Activated CD8-positive, alpha-beta T cell treated with anti-CD3 and anti-CD28 coated beads, Interleukin-2, amount 10 ng/mL, durations not matched to agents 7 days and 5 days (primary cell): ENCODE measurements around the gene ZDHHC3. TPM values are rescaled to one million over a fixed set of nuclear protein-coding genes. Genes with fewer than 3 reads are reported as not detected.
"Not testable (repeated sequence)": the region's sequence is repeated elsewhere in the genome, so short reads cannot be mapped to it uniquely, and the experiment has no call there.

Experiments used
- ATAC-seq: fragments of 150-1000 bp; cut with Tn5 transposase; one replicate; pipeline ENCODE4 v1.10.0; 2021; ENCODE audit warnings: moderate library complexity
- CTCF ChIA-PET: fragments of 350-600 bp; sonication (Branson Sonifier 250); formaldehyde crosslinking; loops from one replicate; lab custom pipeline; 2021; ENCODE audit warnings: antibody characterized with exemption; lab: Charles Lee
- POLR2A ChIA-PET: fragments of 350-600 bp; sonication (Branson Sonifier 250); formaldehyde crosslinking; loops from one replicate; lab custom pipeline; 2021; ENCODE audit warnings: antibody characterized with exemption; lab: Charles Lee
- DNase-seq: peaks from one replicate; pipeline ENCODE4 v3.0.0-alpha.2; 2020
- H3K27ac Mint-ChIP-seq: one replicate; pipeline ENCODE4 v1.8.0; 2021; ENCODE audit warnings: mild to moderate bottlenecking, mixed read lengths
- H3K27me3 Mint-ChIP-seq: one replicate; pipeline ENCODE4 v1.8.0; 2021; ENCODE audit warnings: low read depth, mixed read lengths
- H3K36me3 Mint-ChIP-seq: one replicate; pipeline ENCODE4 v1.8.0; 2021; ENCODE audit warnings: low read depth, mixed read lengths
- H3K4me1 Mint-ChIP-seq: one replicate; pipeline ENCODE4 v1.8.0; 2021; ENCODE audit warnings: low read depth, mixed read lengths
- H3K4me3 Mint-ChIP-seq: one replicate; pipeline ENCODE4 v1.8.0; 2021; ENCODE audit warnings: mild to moderate bottlenecking, mixed read lengths
- H3K9me3 Mint-ChIP-seq: one replicate; pipeline ENCODE4 v1.8.0; 2022; ENCODE audit warnings: mixed read lengths; ENCODE audit not compliant: insufficient read depth
- total RNA-seq, 2 experiments: library from RNA; stranded (reverse); gene quantifications; one replicate each; pipeline ENCODE4 v1.2.3, GENCODE V29; 2021

The ZDHHC3 gene
- total RNA-seq, 2 experiments from 2014 or later, result 62.3 to 71.3 TPM

DNA sequence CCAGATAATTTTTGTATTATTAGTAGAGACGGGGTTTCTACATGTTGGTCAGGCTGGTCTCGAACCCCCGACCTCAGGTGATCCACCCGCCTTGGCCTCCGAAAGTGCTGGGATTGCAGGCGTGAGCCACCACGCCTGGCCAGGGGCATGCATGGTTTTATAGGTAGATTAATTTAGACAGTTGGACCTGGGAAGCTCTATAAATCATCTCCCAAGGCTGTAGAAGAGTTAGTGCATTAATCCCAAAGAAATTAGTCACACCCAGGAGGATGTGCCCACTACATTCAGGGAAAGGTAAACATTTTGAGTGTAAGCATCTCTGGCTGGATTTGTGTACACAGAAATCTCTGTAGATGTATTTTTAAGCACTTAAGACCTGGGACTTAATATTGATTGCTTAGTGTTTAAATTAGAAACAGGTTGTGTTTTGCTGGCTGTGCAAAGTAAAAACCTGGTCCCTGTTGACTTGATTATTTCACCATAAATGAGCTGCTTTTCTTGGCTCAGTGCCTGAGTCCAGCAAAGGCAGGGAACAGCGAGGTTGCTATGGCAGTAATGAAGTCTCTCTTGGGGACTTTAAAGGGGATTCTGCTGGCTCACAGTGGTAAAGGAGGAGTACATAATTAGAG, 19.3 kb upstream of the ZDHHC3 start:
- ChIA-PET POLR2A (no interaction called here), CTCF (interaction anchor here (1.1 to 8.7 kb wide), 3 partner anchors 10 to 23 kb away, joined by 3 to 52 read pairs (median 4); no protein-coding TSS in a partner anchor)
- Mint-ChIP-seq H3K4me1 (peaks cover 43% of the 10 kb centered on the region), H3K36me3 (peaks cover 75% of the 10 kb centered on the region), H3K9me3 (no peaks in the 10 kb centered on the region), H3K27ac (no peak overlapping the region), H3K27me3 (no peaks in the 10 kb centered on the region), H3K4me3 (no peak overlapping the region)
- ATAC-seq, result no peak
- no peak for DNase-seq

DNA sequence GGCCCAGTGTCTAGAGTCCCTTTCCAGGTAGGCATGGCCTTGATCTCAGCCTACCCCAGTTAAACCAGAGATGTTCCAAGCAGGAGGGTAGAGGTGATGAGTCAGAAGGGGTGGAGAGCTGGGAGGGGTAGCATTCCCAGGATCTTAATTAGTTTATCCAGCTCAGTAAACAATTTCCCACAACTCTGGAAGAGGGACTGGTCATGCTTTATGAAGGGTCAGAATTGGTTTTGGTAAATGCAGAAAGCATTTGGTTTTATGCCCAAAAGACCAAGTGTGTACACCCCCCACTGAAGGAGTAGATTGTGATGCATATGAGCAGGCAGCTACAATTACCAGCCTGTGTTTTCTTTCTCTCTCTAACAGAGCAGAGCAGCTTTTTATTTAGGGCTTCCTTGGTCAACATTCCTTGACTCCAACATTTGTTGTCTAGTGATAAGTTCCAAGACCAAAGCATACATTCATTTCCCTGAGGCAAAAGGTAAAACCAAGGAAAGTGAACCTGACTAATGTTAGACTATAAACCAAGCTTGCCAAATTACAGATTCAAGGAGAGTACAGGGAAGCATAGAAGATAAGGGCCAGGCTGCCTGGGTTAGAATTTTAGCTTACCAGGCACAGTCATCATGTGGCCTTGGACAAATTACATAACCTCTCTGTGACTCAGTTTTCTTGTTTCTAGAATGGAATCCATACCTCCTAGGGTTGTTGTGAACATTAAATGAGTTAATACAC, 17.7 kb upstream of the ZDHHC3 start:
- peaks cover 49% of the 10 kb centered on the region for H3K4me1 Mint-ChIP-seq
- H3K36me3 Mint-ChIP-seq, result peaks cover 66% of the 10 kb centered on the region
- no peak for DNase-seq
- H3K27me3 Mint-ChIP-seq, result no peaks in the 10 kb centered on the region
- peak overlapping the region; percentile 48 for H3K27ac Mint-ChIP-seq
- ChIA-PET CTCF (interaction anchor here (1.0 to 8.7 kb wide), 11 partner anchors 8 to 666 kb away, joined by 3 to 52 read pairs (median 6); partner anchors contain the start of genes EXOSC7 and ZDHHC3), POLR2A (interaction anchor here (0.6 to 0.7 kb wide), 2 partner anchors 277 to 887 kb away, joined by 3 to 4 read pairs; no protein-coding TSS in a partner anchor)
- ATAC-seq, result no peak
- H3K4me3 Mint-ChIP-seq, result no peak overlapping the region
- H3K9me3 Mint-ChIP-seq, result no peaks in the 10 kb centered on the region

DNA sequence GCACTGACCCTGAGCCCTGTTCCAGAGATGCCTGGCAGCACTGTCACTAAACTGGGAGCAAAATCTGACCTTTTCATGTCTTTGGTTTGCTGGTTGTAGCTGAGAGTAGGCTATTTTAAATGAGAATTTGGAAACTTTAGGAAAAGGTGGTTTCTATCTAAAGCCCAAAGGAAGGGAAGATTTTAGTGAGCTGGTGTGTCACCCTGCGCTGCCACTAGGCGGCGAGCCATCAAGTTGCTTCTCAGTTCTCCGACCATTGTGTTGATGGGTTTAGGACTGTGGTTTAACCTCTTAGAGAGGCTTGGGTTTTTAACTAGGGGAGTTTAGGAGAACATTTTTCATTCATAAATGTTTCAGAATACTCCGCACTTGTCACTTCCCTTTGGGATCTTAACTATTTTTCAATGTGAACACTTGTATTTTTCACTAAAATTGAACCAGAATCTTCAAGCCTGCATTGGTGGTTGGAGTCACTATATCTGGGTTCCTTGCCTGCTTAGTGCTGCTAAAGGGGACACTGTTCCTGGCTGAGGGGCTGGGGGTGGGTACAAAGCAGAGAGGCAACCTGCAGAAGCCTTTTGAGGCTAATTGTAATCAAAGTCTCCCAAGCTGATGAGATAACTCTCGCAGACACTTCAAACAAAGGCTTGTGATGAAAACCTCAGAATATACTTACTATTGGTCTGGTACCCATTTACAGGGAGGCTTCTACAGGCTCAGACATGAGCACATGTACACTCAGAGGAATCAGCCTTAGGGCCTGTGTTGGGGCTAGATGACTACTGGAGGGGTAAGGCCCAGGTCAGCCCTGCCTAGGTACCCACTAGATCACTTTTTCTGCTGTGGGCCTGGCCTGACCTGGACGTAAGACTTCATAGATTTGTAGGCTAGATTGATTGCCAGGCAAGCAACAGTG, 16.8 kb upstream of the ZDHHC3 start:
- ATAC-seq (no peak), DNase-seq (no peak)
- H3K27me3 Mint-ChIP-seq, result no peaks in the 10 kb centered on the region
- peak overlapping the region; percentile 48 for H3K27ac Mint-ChIP-seq
- H3K4me3 Mint-ChIP-seq, result no peak overlapping the region
- peaks cover 62% of the 10 kb centered on the region for H3K36me3 Mint-ChIP-seq
- peaks cover 52% of the 10 kb centered on the region for H3K4me1 Mint-ChIP-seq
- POLR2A ChIA-PET, result no interaction called here
- CTCF ChIA-PET, result interaction anchor here (0.6 to 8.7 kb wide), 15 partner anchors 8 to 218 kb away, joined by 3 to 52 read pairs (median 5); partner anchors contain the start of genes EXOSC7 and ZDHHC3
- no peaks in the 10 kb centered on the region for H3K9me3 Mint-ChIP-seq

DNA sequence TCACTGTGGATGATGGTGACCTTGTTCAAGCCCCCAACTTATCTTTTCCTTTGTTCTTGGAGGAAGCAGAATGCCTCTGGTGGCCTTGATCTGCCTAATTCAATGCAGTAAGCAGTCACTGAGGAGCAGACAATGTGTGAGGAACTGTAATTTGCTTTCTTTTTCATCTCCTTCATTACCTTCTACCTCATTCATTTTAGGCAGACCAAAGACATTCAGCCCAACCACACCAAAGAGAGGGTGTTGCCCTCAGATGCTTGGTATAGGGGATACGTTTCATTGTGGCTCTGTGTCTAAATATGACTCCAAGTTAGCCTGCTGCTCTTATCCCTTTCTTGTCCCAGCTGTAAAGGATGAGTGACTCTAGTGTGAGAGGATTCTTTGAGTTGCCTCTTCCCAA, 15.4 kb upstream of the ZDHHC3 start:
- H3K27me3 Mint-ChIP-seq, result no peaks in the 10 kb centered on the region
- no peak overlapping the region for H3K4me3 Mint-ChIP-seq
- H3K9me3 Mint-ChIP-seq, result no peaks in the 10 kb centered on the region
- ChIA-PET CTCF (interaction anchor here (0.9 to 8.7 kb wide), 8 partner anchors 6 to 44 kb away, joined by 3 to 52 read pairs (median 7); partner anchors contain the start of genes EXOSC7 and ZDHHC3), POLR2A (no interaction called here)
- DNase-seq, result peak; percentile 51
- H3K27ac Mint-ChIP-seq, result peak overlapping the region; percentile 80
- peaks cover 52% of the 10 kb centered on the region for H3K4me1 Mint-ChIP-seq
- peaks cover 52% of the 10 kb centered on the region for H3K36me3 Mint-ChIP-seq
- peak; percentile 56 for ATAC-seq

DNA sequence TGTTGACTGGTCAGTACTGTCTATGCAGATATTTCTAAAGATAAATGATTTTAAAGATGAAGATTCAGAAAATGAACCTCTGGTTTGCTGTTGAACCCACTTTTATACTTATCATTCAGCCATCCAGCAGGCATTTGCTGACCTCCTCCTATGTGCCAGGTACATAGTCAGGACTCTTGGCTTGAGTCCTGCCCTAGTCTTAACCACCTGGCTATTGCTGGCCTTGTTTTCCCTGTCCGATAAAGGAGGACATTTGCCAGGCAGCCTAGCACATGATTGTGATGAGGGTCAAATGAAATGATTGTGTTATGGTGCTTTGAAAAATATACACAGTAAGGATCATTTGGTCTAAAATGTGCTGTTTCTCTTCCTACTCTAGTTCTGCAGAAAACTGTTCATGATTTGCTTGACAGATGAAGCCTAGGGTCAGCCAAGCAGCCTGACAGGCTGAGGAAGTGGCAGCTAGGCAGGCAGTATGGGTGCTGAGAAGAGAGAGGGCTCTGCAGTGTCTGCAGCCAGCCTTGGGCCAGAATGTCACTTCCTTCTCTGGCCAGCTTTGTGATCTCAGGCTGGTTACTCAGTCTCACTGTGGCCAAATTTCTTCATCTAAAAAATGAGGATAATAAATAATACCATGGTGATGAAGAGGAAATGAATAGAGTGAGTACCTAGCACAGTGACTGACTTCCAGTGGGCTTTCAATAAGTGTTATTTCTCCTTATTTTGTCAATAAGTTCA, 13.8 kb upstream of the ZDHHC3 start:
- ChIA-PET CTCF (interaction anchor here (1.1 to 4.7 kb wide), 4 partner anchors 12 to 52 kb away, joined by 3 to 38 read pairs (median 7); partner anchors contain the start of genes EXOSC7 and ZDHHC3), POLR2A (no interaction called here)
- Mint-ChIP-seq H3K4me1 (peaks cover 52% of the 10 kb centered on the region), H3K27me3 (no peaks in the 10 kb centered on the region), H3K36me3 (peaks cover 52% of the 10 kb centered on the region), H3K4me3 (no peak overlapping the region), H3K27ac (no peak overlapping the region), H3K9me3 (no peaks in the 10 kb centered on the region)
- no peak for DNase-seq
- no peak for ATAC-seq

DNA sequence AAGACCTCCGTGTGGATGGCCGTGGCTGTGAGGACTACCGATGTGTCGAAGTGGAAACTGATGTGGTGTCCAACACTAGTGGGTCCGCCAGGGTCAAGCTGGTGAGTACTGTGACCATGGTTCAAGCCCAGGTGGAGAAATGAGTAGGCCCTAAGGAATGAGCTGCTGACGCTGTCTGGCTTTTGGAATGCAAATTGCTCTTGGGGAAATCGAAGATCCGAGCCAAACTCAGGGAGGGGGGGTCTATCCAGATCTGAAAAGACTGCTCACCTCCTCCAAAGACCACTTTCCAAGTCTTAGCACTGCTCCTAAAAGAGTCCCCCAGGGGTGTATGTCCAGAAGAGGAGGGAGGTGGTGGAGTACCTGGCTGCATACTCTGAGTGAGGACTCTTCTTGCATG, 13.2 kb upstream of the ZDHHC3 start:
- ATAC-seq, result no peak
- no peak overlapping the region for H3K4me3 Mint-ChIP-seq
- POLR2A ChIA-PET, result no interaction called here
- DNase-seq, result no peak
- peaks cover 59% of the 10 kb centered on the region for H3K4me1 Mint-ChIP-seq
- CTCF ChIA-PET, result interaction anchor here (0.9 to 8.0 kb wide), 6 partner anchors 6 to 53 kb away, joined by 3 to 52 read pairs (median 4); partner anchors contain the start of genes EXOSC7 and ZDHHC3
- H3K9me3 Mint-ChIP-seq, result no peaks in the 10 kb centered on the region
- peaks cover 48% of the 10 kb centered on the region for H3K36me3 Mint-ChIP-seq
- H3K27me3 Mint-ChIP-seq, result no peaks in the 10 kb centered on the region
- peak overlapping the region; percentile 48 for H3K27ac Mint-ChIP-seq

DNA sequence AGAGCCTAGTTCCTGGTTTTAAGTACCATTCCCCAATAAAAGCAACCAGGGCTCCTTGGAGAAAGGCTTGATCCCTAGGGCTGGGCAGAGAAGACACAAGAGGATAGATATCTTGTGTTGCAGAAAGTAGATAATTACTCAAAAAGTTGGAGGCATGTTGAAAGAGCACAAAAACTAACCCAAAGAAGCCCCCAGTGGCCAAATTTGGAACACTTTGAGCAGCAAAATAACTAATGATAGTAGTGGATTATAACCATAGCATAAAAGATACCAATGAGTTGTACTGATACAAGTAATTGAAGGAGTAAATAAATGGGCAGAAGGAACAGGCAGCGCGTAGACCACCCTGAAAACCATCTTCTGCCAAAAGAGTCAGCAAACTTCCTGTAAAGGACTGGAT, 12.1 kb upstream of the ZDHHC3 start:
- POLR2A ChIA-PET, result interaction anchor here (1.7 kb wide), 1 partner anchor 13 kb away, joined by 9 read pairs; the partner anchor contains the start of genes EXOSC7 and ZDHHC3
- Mint-ChIP-seq H3K36me3 (peaks cover 44% of the 10 kb centered on the region), H3K27ac (no peak overlapping the region), H3K4me3 (no peak overlapping the region), H3K27me3 (no peaks in the 10 kb centered on the region), H3K9me3 (no peaks in the 10 kb centered on the region), H3K4me1 (peaks cover 67% of the 10 kb centered on the region)
- CTCF ChIA-PET, result interaction anchor here (0.6 to 8.0 kb wide), 14 partner anchors 7 to 1399 kb away, joined by 3 to 52 read pairs (median 4); partner anchors contain the start of genes EXOSC7 and ZDHHC3
- no peak for DNase-seq
- ATAC-seq, result no peak

DNA sequence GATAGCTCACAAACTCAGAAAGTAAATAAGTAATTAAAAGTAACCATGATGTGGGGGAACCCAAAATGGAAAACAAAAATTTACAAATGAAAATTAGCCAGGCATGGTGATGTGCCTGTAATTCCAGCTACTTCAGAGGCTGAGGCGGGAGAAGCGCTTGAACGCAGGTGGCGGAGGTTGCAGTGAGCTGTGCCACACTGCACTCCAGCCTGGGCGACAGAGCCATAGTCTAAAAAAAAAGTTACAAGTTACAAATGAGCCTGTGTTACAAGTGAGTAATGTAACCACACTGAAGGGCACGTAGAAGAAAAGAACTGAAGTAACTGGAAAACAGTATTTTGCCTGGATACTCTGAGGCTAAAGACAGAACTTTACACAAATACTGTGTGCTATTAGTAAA, 11.4 kb upstream of the ZDHHC3 start:
- Mint-ChIP-seq H3K9me3 (no peaks in the 10 kb centered on the region), H3K27me3 (no peaks in the 10 kb centered on the region), H3K4me1 (peaks cover 67% of the 10 kb centered on the region), H3K27ac (no peak overlapping the region), H3K4me3 (no peak overlapping the region), H3K36me3 (peaks cover 37% of the 10 kb centered on the region)
- ChIA-PET CTCF (interaction anchor here (0.8 to 8.0 kb wide), 10 partner anchors 8 to 117 kb away, joined by 3 to 52 read pairs (median 6); partner anchors contain the start of genes EXOSC7 and ZDHHC3), POLR2A (interaction anchor here (0.5 to 1.7 kb wide), 2 partner anchors 12 to 45 kb away, joined by 3 to 9 read pairs; partner anchors contain the start of genes EXOSC7 and ZDHHC3)
- DNase-seq, result no peak
- no peak for ATAC-seq

DNA sequence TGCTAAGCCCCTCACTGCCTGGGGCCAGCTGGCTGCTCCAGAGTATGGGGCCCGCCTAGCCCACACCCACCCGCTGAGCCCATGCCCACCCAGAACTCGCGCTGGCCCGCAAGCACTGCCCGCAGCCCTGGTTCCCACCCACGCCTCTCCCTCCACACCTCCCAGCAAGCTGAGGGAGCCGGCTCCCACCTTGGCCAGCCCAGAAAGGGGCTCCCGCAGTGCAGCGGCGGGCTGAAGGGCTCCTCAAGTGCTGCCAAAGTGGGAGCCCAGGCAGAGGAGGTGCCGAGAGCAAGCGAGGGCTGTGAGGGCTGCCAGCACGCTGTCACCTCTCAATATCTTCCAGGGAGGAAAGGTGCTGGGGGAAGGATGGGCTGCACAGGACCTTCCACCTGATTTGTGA, 10.4 kb upstream of the ZDHHC3 start:
- CTCF ChIA-PET, result interaction anchor here (1.7 to 8.0 kb wide), 3 partner anchors 9 to 19 kb away, joined by 5 to 52 read pairs (median 9); no protein-coding TSS in a partner anchor
- POLR2A ChIA-PET, result interaction anchor here (0.6 to 2.9 kb wide), 2 partner anchors 11 to 181 kb away, joined by 3 to 20 read pairs; partner anchors contain the start of genes EXOSC7 and ZDHHC3
- peaks cover 67% of the 10 kb centered on the region for H3K4me1 Mint-ChIP-seq

DNA sequence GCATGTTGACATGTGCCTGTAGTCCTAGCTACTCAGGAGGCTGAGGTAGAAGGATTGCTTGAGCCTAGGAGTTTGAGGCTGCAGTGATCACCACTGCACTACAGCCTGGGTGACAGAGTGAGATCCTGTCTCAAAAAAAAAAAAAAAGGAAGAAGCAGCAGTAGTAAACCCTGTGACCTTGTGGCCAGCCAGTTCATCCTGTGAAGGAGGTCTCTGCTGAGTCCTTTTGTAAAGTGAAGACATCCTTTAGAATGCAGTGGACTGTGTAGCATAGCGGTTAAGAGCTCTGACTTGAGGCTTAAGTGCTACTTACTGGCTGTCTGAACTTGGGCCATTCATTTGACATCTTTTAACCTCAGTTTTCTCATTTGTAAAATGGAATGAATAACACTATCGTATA, 8.4 kb upstream of the ZDHHC3 start:
- Mint-ChIP-seq H3K4me1 (peaks cover 69% of the 10 kb centered on the region), H3K9me3 (no peaks in the 10 kb centered on the region), H3K27me3 (no peaks in the 10 kb centered on the region), H3K36me3 (peaks cover 27% of the 10 kb centered on the region), H3K27ac (peak overlapping the region; percentile 57), H3K4me3 (no peak overlapping the region)
- ATAC-seq (peak; percentile 77), DNase-seq (peak; percentile 64)
- ChIA-PET CTCF (interaction anchor here (2.0 to 8.0 kb wide), 3 partner anchors 8 to 17 kb away, joined by 5 to 52 read pairs (median 10); partner anchors contain the start of genes EXOSC7 and ZDHHC3), POLR2A (interaction anchor here (2.9 kb wide), 1 partner anchor 9 kb away, joined by 20 read pairs; the partner anchor contains the start of genes EXOSC7 and ZDHHC3)

More for the DNA sequence above, 10.4 kb upstream of the ZDHHC3 start:
- H3K27ac Mint-ChIP-seq, H3K27me3 Mint-ChIP-seq, ATAC-seq, H3K4me3 Mint-ChIP-seq, DNase-seq, H3K9me3 Mint-ChIP-seq: not testable (repeated sequence)
- H3K36me3 Mint-ChIP-seq, result peaks cover 30% of the 10 kb centered on the region
